ENCODE measurements around the gene OSM. TPM values are rescaled to one million over a fixed set of nuclear protein-coding genes. Genes with fewer than 3 reads are reported as not detected.

OSM gene
- polyA plus RNA-seq, 3 donors = 48.0 to 295 (median 146) TPM

- H3K36me3 ChIP-seq (replicated peaks in 1 of 2; ENCODE audit: control insufficient read depth in 1 of 2, insufficient read depth in 2 of 2, low read length in 2 of 2) = peaks cover 73 to 89% of the 10 kb centered on the region in 2 donors
- Mint-ChIP-seq H3K27me3 (ENCODE audit: low read depth in 3 of 3) (no peaks in the 10 kb centered on the region), H3K27ac (no peak overlapping the region), H3K36me3 (peaks cover 77 to 86% of the 10 kb centered on the region in 2 donors), H3K9me3 (no peaks in the 10 kb centered on the region), H3K4me3 (no peak overlapping the region), H3K4me1 (peaks cover 8% of the 10 kb centered on the region)
- H4K20me1 ChIP-seq (ENCODE audit: insufficient read depth, low read length) = peaks cover 44% of the 10 kb centered on the region
- H3K4me3 ChIP-seq (replicated peaks in 1 of 3; ENCODE audit: low read depth in 2 of 3, low read length in 3 of 3) = no peak overlapping the region
- no peaks in the 10 kb centered on the region for H3K79me2 ChIP-seq (ENCODE audit: insufficient read depth, low read length)
- intact Hi-C loops (cut with micrococcal nuclease) = loop anchor here in 1 of 2 donors (5.0 kb wide), 1 partner anchor 32 kb away; the partner anchor contains the start of gene TBC1D10A
- no peak for TF ChIP-seq CTCF (IDR thresholded peaks at IDR 0.05)
- no peak overlapping the region for H3K9ac ChIP-seq (ENCODE audit: insufficient read depth, low read length, poor library complexity, severe bottlenecking)
- H2AFZ ChIP-seq (ENCODE audit: insufficient read depth, low read depth, low read length, poor library complexity, severe bottlenecking) = no peak overlapping the region
- H3K27ac ChIP-seq (ENCODE audit: low read depth in 1 of 2, low read length in 2 of 2) = no peak overlapping the region
- no peak overlapping the region for H3K4me2 ChIP-seq (replicated peaks; ENCODE audit: extremely low read depth, low read length, poor library complexity, severe bottlenecking)
- 100% methylated on average over 11 of the region's 11 CpGs for WGBS (ENCODE audit: insufficient coverage)
- H3K27me3 ChIP-seq (ENCODE audit: control insufficient read depth in 2 of 2, insufficient read depth in 2 of 2, low read length in 2 of 2) = no peaks in the 10 kb centered on the region
- DNase-seq = no peak
- no peaks in the 10 kb centered on the region for H3K9me3 ChIP-seq (replicated peaks in 1 of 2; ENCODE audit: control insufficient read depth in 1 of 2, insufficient read depth in 1 of 2, low read length in 2 of 2)
- peaks cover 4 to 6% of the 10 kb centered on the region in 2 donors for H3K4me1 ChIP-seq (ENCODE audit: control insufficient read depth in 1 of 2, insufficient read depth in 2 of 2, low read length in 2 of 2)
Measured at GRCh38 chr22:30294830-30295229, 28.2 kb upstream of the OSM start.

DNA sequence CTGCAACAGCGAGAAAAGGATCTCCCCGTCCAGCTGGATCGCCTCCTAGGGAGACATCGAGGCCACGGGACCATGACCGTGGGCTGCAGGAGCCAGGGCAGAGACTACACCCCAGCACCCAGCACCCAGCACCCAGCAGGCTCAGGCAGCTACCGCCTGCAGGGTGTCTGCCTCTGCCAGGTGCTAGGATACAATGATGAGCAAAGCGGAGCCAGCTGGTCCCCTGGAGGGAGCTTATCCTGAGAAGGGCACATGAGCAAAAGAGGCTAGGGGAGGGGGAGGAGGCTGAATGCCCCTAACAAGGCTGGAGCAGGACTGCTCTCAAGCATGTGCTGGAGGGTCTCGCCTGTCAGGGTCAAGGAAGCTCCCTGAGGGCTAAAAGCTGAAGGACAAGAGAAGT is 27.4 kb upstream of the OSM start:
- H3K36me3 ChIP-seq (replicated peaks in 1 of 2; ENCODE audit: control insufficient read depth in 1 of 2, insufficient read depth in 2 of 2, low read length in 2 of 2) = peaks cover 69 to 82% of the 10 kb centered on the region in 2 donors
- Mint-ChIP-seq H3K4me3 (no peak overlapping the region), H3K27ac (peak overlapping the region in 1 of 7 donors; percentile 26)

More for the DNA sequence above, 27.4 kb upstream of the OSM start:
- H3K9me3 ChIP-seq (replicated peaks in 1 of 2; ENCODE audit: control insufficient read depth in 1 of 2, insufficient read depth in 1 of 2, low read length in 2 of 2) = no peaks in the 10 kb centered on the region
- peaks cover 71 to 79% of the 10 kb centered on the region in 2 donors for H3K36me3 Mint-ChIP-seq
- no peak overlapping the region for H3K9ac ChIP-seq (ENCODE audit: insufficient read depth, low read length, poor library complexity, severe bottlenecking)
- no peaks in the 10 kb centered on the region for H3K79me2 ChIP-seq (ENCODE audit: insufficient read depth, low read length)
- 100% methylated on average over 8 of the region's 9 CpGs for WGBS (ENCODE audit: insufficient coverage)
- DNase-seq = no peak
- no peak overlapping the region for H3K4me2 ChIP-seq (replicated peaks; ENCODE audit: extremely low read depth, low read length, poor library complexity, severe bottlenecking)
- TF ChIP-seq CTCF (IDR thresholded peaks at IDR 0.05) = no peak
- no peak overlapping the region for H3K4me3 ChIP-seq (replicated peaks in 1 of 3; ENCODE audit: low read depth in 2 of 3, low read length in 3 of 3)
- H3K27ac ChIP-seq (ENCODE audit: low read depth in 1 of 2, low read length in 2 of 2) = no peak overlapping the region
- H3K4me1 ChIP-seq (ENCODE audit: control insufficient read depth in 1 of 2, insufficient read depth in 2 of 2, low read length in 2 of 2) = peaks cover 6 to 14% of the 10 kb centered on the region in 2 donors
- intact Hi-C loops (cut with micrococcal nuclease) = loop anchor here in 1 of 2 donors (5.0 kb wide), 1 partner anchor 33 kb away; the partner anchor contains the start of gene TBC1D10A
- peaks cover 40% of the 10 kb centered on the region for H4K20me1 ChIP-seq (ENCODE audit: insufficient read depth, low read length)
- no peaks in the 10 kb centered on the region for H3K27me3 Mint-ChIP-seq (ENCODE audit: low read depth in 3 of 3)
- H3K9me3 Mint-ChIP-seq = no peaks in the 10 kb centered on the region
- H3K27me3 ChIP-seq (ENCODE audit: control insufficient read depth in 2 of 2, insufficient read depth in 2 of 2, low read length in 2 of 2) = no peaks in the 10 kb centered on the region
- peaks cover 8% of the 10 kb centered on the region for H3K4me1 Mint-ChIP-seq
- H2AFZ ChIP-seq (ENCODE audit: insufficient read depth, low read depth, low read length, poor library complexity, severe bottlenecking) = no peak overlapping the region

All from CD14-positive monocyte (primary cell).